SK-N-SH treated with all-trans-retinoic acid at 6 μM for 48 hours (cell line): ENCODE results near the gene BPNT1.

Source experiments
- CSRNP3 ChIP-seq: fragments of 250-450 bp; sonication (Bioruptor Pico); IDR thresholded peaks from 2 replicates; pipeline ENCODE4 v1.5.1; 2021; ENCODE audit warnings: mild to moderate bottlenecking, moderate library complexity
- RARB ChIP-seq: fragments of 250-450 bp; sonication (Bioruptor Pico); IDR thresholded peaks from 2 replicates; pipeline ENCODE4 v1.8.0; 2021; ENCODE audit warnings: mild to moderate bottlenecking, moderate library complexity
- ZFP3 ChIP-seq: fragments of 250-450 bp; sonication (Bioruptor Pico); IDR thresholded peaks from 2 replicates; pipeline ENCODE4 v1.5.0; 2020; ENCODE audit warnings: mild to moderate bottlenecking, moderate library complexity
- ZFP30 ChIP-seq: fragments of 450-650 bp; formaldehyde crosslinking; IDR thresholded peaks from 2 replicates; pipeline ENCODE4 v1.5.0; 2022; ENCODE audit warnings: mild to moderate bottlenecking, moderate library complexity
- TF ChIP-seq, protein P1 (sequence below): fragments of 250-450 bp; sonication (Bioruptor Pico); IDR thresholded peaks from 2 replicates; pipeline ENCODE4 v1.5.1; 2020; ENCODE audit warnings: low read depth, mild to moderate bottlenecking, moderate library complexity

DNA sequence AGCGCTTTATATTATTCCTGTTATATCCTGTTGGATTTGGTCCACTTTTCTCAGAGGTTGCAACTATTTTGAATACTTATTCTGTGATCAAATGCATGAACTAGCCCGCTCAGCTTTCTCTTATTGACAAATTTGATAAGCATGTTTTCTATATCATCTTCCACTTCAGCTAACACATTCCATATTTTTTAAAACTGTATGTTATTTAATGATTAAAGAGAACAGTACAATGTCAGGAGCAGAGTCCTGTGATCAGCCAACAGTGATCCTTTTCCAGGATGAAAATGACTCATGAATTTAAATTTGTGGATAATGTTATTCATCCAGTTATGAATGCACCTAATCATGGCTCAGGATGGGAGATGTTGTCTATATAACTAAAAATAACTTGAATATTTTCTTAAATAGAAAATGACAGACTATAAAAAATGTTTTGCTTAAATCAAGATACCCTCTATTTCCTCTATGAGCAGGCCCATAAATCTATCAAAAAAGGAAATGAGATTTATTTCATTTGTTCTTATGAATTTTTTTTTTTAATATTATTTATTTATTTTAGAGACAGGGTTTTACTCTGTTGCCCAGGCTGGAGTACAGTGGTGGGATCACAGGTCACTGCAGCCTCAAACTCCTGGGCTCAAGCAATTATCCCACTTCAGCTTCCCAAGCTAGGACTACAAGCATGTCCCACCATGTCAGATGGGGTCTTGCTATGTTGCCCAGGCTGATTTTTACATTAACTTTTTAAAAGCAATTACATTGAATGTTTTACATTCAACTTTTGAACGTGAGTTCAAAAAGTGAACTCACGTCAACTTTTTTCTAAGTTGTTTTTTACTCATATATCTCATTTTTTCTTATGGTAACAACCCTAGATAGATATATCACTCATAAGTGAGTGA, 12.5 kb downstream of the BPNT1 start:
- no peak for TF ChIP-seq RARB (CRISPR knock-in tag)
- no peak for TF ChIP-seq CSRNP3 (CRISPR knock-in tag)
- TF ChIP-seq, protein P1, sequence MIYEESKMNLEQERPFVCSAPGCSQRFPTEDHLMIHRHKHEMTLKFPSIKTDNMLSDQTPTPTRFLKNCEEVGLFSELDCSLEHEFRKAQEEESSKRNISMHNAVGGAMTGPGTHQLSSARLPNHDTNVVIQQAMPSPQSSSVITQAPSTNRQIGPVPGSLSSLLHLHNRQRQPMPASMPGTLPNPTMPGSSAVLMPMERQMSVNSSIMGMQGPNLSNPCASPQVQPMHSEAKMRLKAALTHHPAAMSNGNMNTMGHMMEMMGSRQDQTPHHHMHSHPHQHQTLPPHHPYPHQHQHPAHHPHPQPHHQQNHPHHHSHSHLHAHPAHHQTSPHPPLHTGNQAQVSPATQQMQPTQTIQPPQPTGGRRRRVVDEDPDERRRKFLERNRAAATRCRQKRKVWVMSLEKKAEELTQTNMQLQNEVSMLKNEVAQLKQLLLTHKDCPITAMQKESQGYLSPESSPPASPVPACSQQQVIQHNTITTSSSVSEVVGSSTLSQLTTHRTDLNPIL (CRISPR knock-in tag) = no peak
- no peak for TF ChIP-seq ZFP30
- no peak for TF ChIP-seq ZFP3 (CRISPR knock-in tag)
